Measurements from ENCODE around the gene ZNF562. TPM values are rescaled to one million over a fixed set of nuclear protein-coding genes. Genes with fewer than 3 reads are reported as not detected.

ZNF562 gene
- total RNA-seq, 2 experiments from 2014 or later, result 14.9 to 16.8 TPM

- no peaks in the 10 kb centered on the region for H3K9me2 ChIP-seq (ENCODE audit: insufficient read depth, low read length)
- ChIA-PET CTCF (ENCODE audit: unreplicated experiment) (no interaction called here), POLR2A (interaction anchor here (0.6 to 1.4 kb wide), 4 partner anchors 13 to 138 kb away, joined by 3 to 8 read pairs (median 4); no protein-coding TSS in a partner anchor)
- H3K4me1 ChIP-seq (ENCODE audit: insufficient read depth, low read length, poor library complexity, severe bottlenecking), result no peaks in the 10 kb centered on the region
- no peaks in the 10 kb centered on the region for H3K79me2 ChIP-seq (ENCODE audit: insufficient read depth, low read depth, low read length)
- H3K27ac ChIP-seq (ENCODE audit: low read depth, low read length, poor library complexity, severe bottlenecking), result no peak overlapping the region
- intact Hi-C loops (cut with micrococcal nuclease; ENCODE audit: unreplicated experiment), result no loop called here
- no peak overlapping the region for H3K4me3 ChIP-seq (ENCODE audit: low read depth, low read length, poor library complexity, severe bottlenecking)
- TF ChIP-seq, protein P1, sequence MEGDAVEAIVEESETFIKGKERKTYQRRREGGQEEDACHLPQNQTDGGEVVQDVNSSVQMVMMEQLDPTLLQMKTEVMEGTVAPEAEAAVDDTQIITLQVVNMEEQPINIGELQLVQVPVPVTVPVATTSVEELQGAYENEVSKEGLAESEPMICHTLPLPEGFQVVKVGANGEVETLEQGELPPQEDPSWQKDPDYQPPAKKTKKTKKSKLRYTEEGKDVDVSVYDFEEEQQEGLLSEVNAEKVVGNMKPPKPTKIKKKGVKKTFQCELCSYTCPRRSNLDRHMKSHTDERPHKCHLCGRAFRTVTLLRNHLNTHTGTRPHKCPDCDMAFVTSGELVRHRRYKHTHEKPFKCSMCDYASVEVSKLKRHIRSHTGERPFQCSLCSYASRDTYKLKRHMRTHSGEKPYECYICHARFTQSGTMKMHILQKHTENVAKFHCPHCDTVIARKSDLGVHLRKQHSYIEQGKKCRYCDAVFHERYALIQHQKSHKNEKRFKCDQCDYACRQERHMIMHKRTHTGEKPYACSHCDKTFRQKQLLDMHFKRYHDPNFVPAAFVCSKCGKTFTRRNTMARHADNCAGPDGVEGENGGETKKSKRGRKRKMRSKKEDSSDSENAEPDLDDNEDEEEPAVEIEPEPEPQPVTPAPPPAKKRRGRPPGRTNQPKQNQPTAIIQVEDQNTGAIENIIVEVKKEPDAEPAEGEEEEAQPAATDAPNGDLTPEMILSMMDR (conservative IDR thresholded peaks at IDR 0.05; ENCODE audit: low read length), result no peak
- no peak for TF ChIP-seq EZH2phosphoT487 (IDR thresholded peaks at IDR 0.05; ENCODE audit: borderline replicate concordance, low read depth, low read length)
- no TSS peak for BruUV-seq (replicated peaks)
- H2AFZ ChIP-seq (ENCODE audit: low read length), result peak overlapping the region; percentile 29; the same call in 1 of the 2 replicates
- H3K9me3 ChIP-seq (ENCODE audit: low read length), result no peaks in the 10 kb centered on the region
- no peak for DNase-seq (ENCODE audit: low spot score)
- no peaks in the 10 kb centered on the region for H4K20me1 ChIP-seq (ENCODE audit: insufficient read depth, low read length)
- peak overlapping the region; percentile 28 for H3K4me2 ChIP-seq (ENCODE audit: low read length)
- H3K36me3 ChIP-seq (ENCODE audit: insufficient read depth, low read length), result no peaks in the 10 kb centered on the region
These were observed 47.0 kb upstream of the ZNF562 start for GRCh38 chr19:9721861-9722260.

- Histone ChIP-seq H3K9me2 (ENCODE audit: insufficient read depth, low read length) (no peaks in the 10 kb centered on the region), H3K4me1 (ENCODE audit: insufficient read depth, low read length, poor library complexity, severe bottlenecking) (no peaks in the 10 kb centered on the region), H3K27ac (ENCODE audit: low read depth, low read length, poor library complexity, severe bottlenecking) (no peak overlapping the region), H3K4me2 (ENCODE audit: low read length) (no peak overlapping the region), H2AFZ (ENCODE audit: low read length) (no peak overlapping the region), H3K9me3 (ENCODE audit: low read length) (no peaks in the 10 kb centered on the region), H3K79me2 (ENCODE audit: insufficient read depth, low read depth, low read length) (no peaks in the 10 kb centered on the region), H4K20me1 (ENCODE audit: insufficient read depth, low read length) (no peaks in the 10 kb centered on the region), H3K4me3 (ENCODE audit: low read depth, low read length, poor library complexity, severe bottlenecking) (no peak overlapping the region), H3K36me3 (ENCODE audit: insufficient read depth, low read length) (no peaks in the 10 kb centered on the region)
- ChIA-PET POLR2A (interaction anchor here (0.6 kb wide), 1 partner anchor 44 kb away, joined by 3 read pairs; no protein-coding TSS in a partner anchor), CTCF (ENCODE audit: unreplicated experiment) (no interaction called here)
- DNase-seq (ENCODE audit: low spot score), result no peak
- intact Hi-C loops (cut with micrococcal nuclease; ENCODE audit: unreplicated experiment), result no loop called here
- no TSS peak for BruUV-seq (replicated peaks)
- TF ChIP-seq, protein P1 (conservative IDR thresholded peaks at IDR 0.05; ENCODE audit: low read length), result no peak
- TF ChIP-seq EZH2phosphoT487 (IDR thresholded peaks at IDR 0.05; ENCODE audit: borderline replicate concordance, low read depth, low read length), result no peak
These were observed 45.6 kb upstream of the ZNF562 start for GRCh38 chr19:9720541-9720940.

GRCh38 chr19:9711815-9712214 lies 36.9 kb upstream of the ZNF562 start:
- TF ChIP-seq EZH2phosphoT487 (IDR thresholded peaks at IDR 0.05; ENCODE audit: borderline replicate concordance, low read depth, low read length), result no peak
- TF ChIP-seq, protein P1 (conservative IDR thresholded peaks at IDR 0.05; ENCODE audit: low read length), result no peak
- H3K4me3 ChIP-seq (ENCODE audit: low read depth, low read length, poor library complexity, severe bottlenecking), result no peak overlapping the region
- H2AFZ ChIP-seq (ENCODE audit: low read length), result no peak overlapping the region
- H3K4me1 ChIP-seq (ENCODE audit: insufficient read depth, low read length, poor library complexity, severe bottlenecking), result no peaks in the 10 kb centered on the region
- ChIA-PET POLR2A (interaction anchor here (0.6 kb wide), 1 partner anchor 109 kb away, joined by 4 read pairs; no protein-coding TSS in a partner anchor), CTCF (ENCODE audit: unreplicated experiment) (no interaction called here)
- H3K79me2 ChIP-seq (ENCODE audit: insufficient read depth, low read depth, low read length), result no peaks in the 10 kb centered on the region
- no peaks in the 10 kb centered on the region for H4K20me1 ChIP-seq (ENCODE audit: insufficient read depth, low read length)
- peaks cover 17% of the 10 kb centered on the region; the same call in 1 of the 2 replicates for H3K9me3 ChIP-seq (ENCODE audit: low read length)
- DNase-seq (ENCODE audit: low spot score), result no peak
- no peak overlapping the region for H3K4me2 ChIP-seq (ENCODE audit: low read length)
- BruUV-seq (replicated peaks), result no TSS peak
- H3K27ac ChIP-seq (ENCODE audit: low read depth, low read length, poor library complexity, severe bottlenecking), result no peak overlapping the region
- no peaks in the 10 kb centered on the region for H3K36me3 ChIP-seq (ENCODE audit: insufficient read depth, low read length)
- intact Hi-C loops (cut with micrococcal nuclease; ENCODE audit: unreplicated experiment), result no loop called here
- no peaks in the 10 kb centered on the region for H3K9me2 ChIP-seq (ENCODE audit: insufficient read depth, low read length)

All from OCI-LY7 (cell line).